A549 (cell line): ENCODE measurements around the gene DNAJC5. TPM values are rescaled to one million over a fixed set of nuclear protein-coding genes. Genes with fewer than 3 reads are reported as not detected.

ENCODE experiments used
- ATAC-seq, 2 experiments: fragments of 200-7000 bp in 1 of 2; fragments of >200 bp in 1 of 2; cut with Nextera tagmentation in 1 of 2; cut with Tn5 transposase in 1 of 2; 3 replicates each; pipeline versions ENCODE4 v1.8.0 to v1.9.1; 2018 to 2020; ENCODE audit warnings: mild to moderate bottlenecking in 1 of 2, moderate library complexity in 1 of 2
- CTCF ChIA-PET: fragments of 300-600 bp; sonication (Branson Sonifier 250); formaldehyde crosslinking; extraction: SDS; loops from one replicate; lab custom pipeline; 2021; ENCODE audit warnings: antibody characterized with exemption, inconsistent platforms; lab: Yijun Ruan, JAX
- POLR2A ChIA-PET: fragments of 350-600 bp; formaldehyde crosslinking; extraction: SDS; loops from one replicate; lab custom pipeline; 2021; ENCODE audit warnings: antibody characterized with exemption, inconsistent platforms; lab: Yijun Ruan, JAX
- DNase-seq, 2 experiments: peaks; one replicate each; pipeline versions ENCODE4 v3.0.0 to v3.0.0-alpha.2; 2011 to 2016; ENCODE audit warnings: low read depth in 1 of 2, low spot score in 1 of 2
- FAIRE-seq: peaks from 2 replicates; lab custom pipeline; 2011; peaks lifted over from hg19 to GRCh38; lab: Jason Lieb, UNC
- H3K27ac ChIP-seq, 2 experiments: fragments of >200 bp; sonication (Bioruptor Twin); formaldehyde crosslinking; 3 replicates each; pipeline ENCODE4 v1.5.1; 2016 to 2017
- H3K4me1 ChIP-seq: fragments of >200 bp; sonication (Bioruptor Twin); formaldehyde crosslinking; 3 replicates; pipeline ENCODE4 v1.6.1; 2016
- H3K4me2 ChIP-seq: fragments of >200 bp; sonication (Bioruptor Twin); formaldehyde crosslinking; 3 replicates; pipeline ENCODE4 v1.6.1; 2016
- H3K4me3 ChIP-seq: fragments of >200 bp; sonication (Bioruptor Twin); formaldehyde crosslinking; 3 replicates; pipeline ENCODE4 v1.5.1; 2016
- H3K9me3 ChIP-seq: fragments of >200 bp; sonication (Bioruptor Twin); formaldehyde crosslinking; 3 replicates; pipeline ENCODE4 v1.6.1; 2016
- ATOH8 ChIP-seq: fragments of 250-450 bp; sonication (Bioruptor Pico); IDR thresholded peaks from 2 replicates; pipeline ENCODE4 v1.5.0; 2020; ENCODE audit warnings: low read depth, mild to moderate bottlenecking, moderate library complexity
- CEBPB ChIP-seq, 2 experiments: fragments of >200 bp in 1 of 2; sonication (Bioruptor Twin) in 1 of 2; formaldehyde crosslinking in 1 of 2; IDR thresholded peaks; 2 replicates each; pipeline ENCODE4 v1.6.1; 2012 to 2016
- CHD2 ChIP-seq: fragments of 150-350 bp; IDR thresholded peaks from 2 replicates; pipeline ENCODE4 v1.6.1; 2014; ENCODE audit warnings: low read length; ENCODE audit not compliant: partially characterized antibody
- CHD4 ChIP-seq: fragments of 200-600 bp; sonication (generic); IDR thresholded peaks from 2 replicates; pipeline ENCODE4 v1.6.1; 2016; ENCODE audit warnings: antibody characterized with exemption, mild to moderate bottlenecking, borderline replicate concordance
- CTCF ChIP-seq: fragments of >200 bp; sonication (Bioruptor Twin); formaldehyde crosslinking; IDR thresholded peaks from 3 replicates; pipeline ENCODE4 v1.5.1; 2016
- EHMT2 ChIP-seq: fragments of 200-600 bp; sonication (generic); IDR thresholded peaks from 2 replicates; pipeline ENCODE4 v1.6.1; 2016; ENCODE audit warnings: antibody characterized with exemption, low read depth, mild to moderate bottlenecking, moderate library complexity
- EP300 ChIP-seq, 2 experiments: fragments of >200 bp; sonication (Bioruptor Twin); formaldehyde crosslinking; IDR thresholded peaks; 2 replicates in 1 of 2; 3 replicates in 1 of 2; pipeline ENCODE4 v1.6.1; 2016 to 2017
- ESRRA ChIP-seq: fragments of 150-350 bp; IDR thresholded peaks from 2 replicates; pipeline ENCODE4 v1.6.1; 2014; ENCODE audit warnings: mild to moderate bottlenecking, low read length, borderline replicate concordance
- FOXS1 ChIP-seq: fragments of 250-450 bp; sonication (Bioruptor Pico); IDR thresholded peaks from 2 replicates; pipeline ENCODE4 v1.5.0; 2020; ENCODE audit warnings: mild to moderate bottlenecking, moderate library complexity
- GATA3 ChIP-seq: IDR thresholded peaks from 2 replicates; pipeline ENCODE4 v1.6.1; 2012; ENCODE audit warnings: borderline replicate concordance
- HOXA7 ChIP-seq: fragments of 250-450 bp; sonication (Bioruptor Pico); IDR thresholded peaks from 2 replicates; pipeline ENCODE4 v1.5.0; 2020; ENCODE audit warnings: mild to moderate bottlenecking, moderate library complexity
- HOXB13 ChIP-seq: fragments of 250-450 bp; sonication (Bioruptor Pico); IDR thresholded peaks from 2 replicates; pipeline ENCODE4 v1.5.0; 2020; ENCODE audit warnings: low read depth, mild to moderate bottlenecking, moderate library complexity
- MYC ChIP-seq: IDR thresholded peaks from 2 replicates; pipeline ENCODE4 v1.6.1; 2012; ENCODE audit warnings: mild to moderate bottlenecking, inconsistent platforms, low read length, improper control_type of control experiment, borderline replicate concordance
- PBX3 ChIP-seq: IDR thresholded peaks from 2 replicates; pipeline ENCODE4 v1.6.1; 2012
- PHF8 ChIP-seq: fragments of 200-600 bp; sonication (generic); IDR thresholded peaks from 2 replicates; pipeline ENCODE4 v1.6.1; 2016; ENCODE audit warnings: low read depth, mild to moderate bottlenecking, antibody characterized with exemption, moderate library complexity, borderline replicate concordance
- POLR2A ChIP-seq: IDR thresholded peaks from 2 replicates; pipeline ENCODE4 v1.6.1; 2012; ENCODE audit warnings: mild to moderate bottlenecking, low read length
- RCOR1 ChIP-seq: fragments of 150-350 bp; IDR thresholded peaks from 2 replicates; pipeline ENCODE4 v1.6.1; 2014; ENCODE audit warnings: antibody characterized with exemption, low read length, low read depth
- REST ChIP-seq: fragments of 200-600 bp; sonication (generic); IDR thresholded peaks from 2 replicates; pipeline ENCODE4 v1.6.1; 2016; ENCODE audit warnings: antibody characterized with exemption, mild to moderate bottlenecking, moderate library complexity
- ZFP36 ChIP-seq: fragments of 450-650 bp; IDR thresholded peaks from 2 replicates; pipeline ENCODE4 v1.6.1; 2014; ENCODE audit warnings: borderline replicate concordance; ENCODE audit not compliant: partially characterized antibody
- ZSCAN20 ChIP-seq: fragments of 250-450 bp; sonication (Bioruptor Pico); IDR thresholded peaks from 2 replicates; pipeline ENCODE4 v1.8.0; 2022; ENCODE audit warnings: mild to moderate bottlenecking, moderate library complexity
- WGBS: methylation state at CpG from one replicate; pipeline ENCODE4 v1.1.6; 2017; ENCODE audit errors: missing lambda C conversion rate; 5-methylcytosine and 5-hydroxymethylcytosine counted together
- polyA plus RNA-seq, 4 experiments: library from polyadenylated mRNA; depleted of rRNA in 3 of 4; stranded (reverse); fragments of >200 nt; fragmentation: RNase III in 1 of 4; extraction: RNeasy Plus Mini Kit Qiagen cat#74134 plus additional on column Dnase treatment in 1 of 4; gene quantifications; 2 replicates in 3 of 4; 3 replicates in 1 of 4; pipeline ENCODE4 v1.2.3, GENCODE V29; 2011 to 2017

Gene DNAJC5
- polyA plus RNA-seq, 2 of the 4 experiments (the other 2 are of a cell fraction), result 20.4 to 23.2 TPM

GRCh38 chr20:63883201-63883593 is 11.7 kb upstream of the DNAJC5 start:
- H3K9me3 ChIP-seq, result no peaks in the 10 kb centered on the region
- DNase-seq, result no peak
- no peak overlapping the region for H3K4me3 ChIP-seq
- no peak for FAIRE-seq
- TF ChIP-seq EHMT2 (no peak), CTCF (no peak), CHD2 (no peak), MYC (no peak), FOXS1 (CRISPR knock-in tag) (no peak), EP300 (IDR thresholded peaks at IDR 0.05) (no peak), REST (no peak), GATA3 (no peak), ZFP36 (no peak), PHF8 (no peak), CHD4 (no peak), RCOR1 (no peak), HOXA7 (CRISPR knock-in tag) (no peak), POLR2A (no peak), CEBPB (IDR thresholded peaks at IDR 0.05) (no peak), ZSCAN20 (CRISPR knock-in tag) (no peak), ATOH8 (CRISPR knock-in tag) (no peak), PBX3 (no peak), HOXB13 (CRISPR knock-in tag) (no peak), ESRRA (no peak)
- TF ChIP-seq, all 56 proteins: peak for 0
- 78% methylated on average over 3 of the region's 6 CpGs for whole genome bisulfite sequencing
- Histone ChIP-seq H3K4me1 (no peaks in the 10 kb centered on the region), H3K27ac (no peak overlapping the region), H3K4me2 (no peak overlapping the region)
- CTCF ChIA-PET, result no interaction called here
- ATAC-seq, result no peak
- POLR2A ChIA-PET, result interaction anchor here (1.9 kb wide), 1 partner anchor 18 kb away, joined by 9 read pairs; the partner anchor contains the start of gene TPD52L2
